Lung (tissue), 12 donors: ENCODE data around the gene TM4SF1. TPM values are rescaled to one million over a fixed set of nuclear protein-coding genes. Genes with fewer than 3 reads are reported as not detected.

Experiments used
- ATAC-seq: fragments of 200-7000 bp; cut with Tn5 transposase; one replicate; pipeline ENCODE4 v1.9.1; 2020; ENCODE audit warnings: moderate number of reproducible peaks; ENCODE audit not compliant: insufficient read depth, low FRiP score
- DNase-seq, 3 donors: peaks; one replicate each; pipeline ENCODE4 v3.0.0-alpha.2; 2013 to 2017
- H3K27ac ChIP-seq, 2 donors: one replicate each; pipeline ENCODE4 v1.5.1; 2013; ENCODE audit warnings: mild to moderate bottlenecking in 2 of 2, moderate library complexity in 2 of 2, control low read depth in 1 of 2, inconsistent platforms in 1 of 2, low read depth in 1 of 2, low read length in 1 of 2
- H3K27me3 ChIP-seq, 3 donors: one replicate each; pipeline ENCODE4 v1.5.1; 2013; ENCODE audit warnings: low read length in 2 of 3; ENCODE audit not compliant: control insufficient read depth in 3 of 3, insufficient read depth in 3 of 3
- H3K36me3 ChIP-seq, 4 donors: one replicate each; pipeline ENCODE4 v1.5.1; 2013; ENCODE audit warnings: low read length in 4 of 4, mild to moderate bottlenecking in 1 of 4, moderate library complexity in 1 of 4; ENCODE audit not compliant: control insufficient read depth in 4 of 4, insufficient read depth in 4 of 4
- H3K4me1 ChIP-seq, 5 donors: one replicate each; pipeline ENCODE4 v1.5.1; 2013; ENCODE audit warnings: low read length in 5 of 5, mild to moderate bottlenecking in 2 of 5, moderate library complexity in 1 of 5; ENCODE audit not compliant: control insufficient read depth in 5 of 5, insufficient read depth in 5 of 5
- H3K4me3 ChIP-seq: one replicate; pipeline ENCODE4 v1.5.1; 2013; ENCODE audit warnings: mild to moderate bottlenecking, control low read depth, moderate library complexity
- H3K9ac ChIP-seq, 2 donors: one replicate each; pipeline ENCODE4 v1.5.1; 2013; ENCODE audit warnings: low read length in 2 of 2, control low read depth in 1 of 2; ENCODE audit not compliant: insufficient read depth in 1 of 2
- H3K9me3 ChIP-seq, 4 donors: one replicate each; pipeline ENCODE4 v1.5.1; 2013; ENCODE audit warnings: low read length in 3 of 4, mild to moderate bottlenecking in 1 of 4, moderate library complexity in 1 of 4; ENCODE audit not compliant: control insufficient read depth in 4 of 4, insufficient read depth in 3 of 4
- WGBS, 2 donors: extraction: QIAGEN DNeasy Blood & Tissue Kit; methylation state at CpG; one replicate each; pipeline ENCODE4 v1.1.7; 2013; 5-methylcytosine and 5-hydroxymethylcytosine counted together
- polyA plus RNA-seq, 2 donors: library from polyadenylated mRNA; stranded (reverse); fragments of 200-250 nt; gene quantifications; one replicate each; pipeline ENCODE4 v1.2.1, GENCODE V29; 2013
- total RNA-seq, 2 donors: library from RNA; depleted of rRNA in 1 of 2; stranded (reverse); fragments of >200 nt in 1 of 2; gene quantifications; one replicate each; pipeline ENCODE4 v1.2.1, GENCODE V29; 2014 to 2021
- TF ChIP-seq, protein P1 (sequence below): IDR thresholded peaks from 2 replicates; pipeline ENCODE4 v1.5.1; 2012; ENCODE audit warnings: mild to moderate bottlenecking; ENCODE audit errors: control extremely low read depth, extremely low read depth
- donor health status: control.
- donor health status: control.
- donor health status: Bipolar disorder and iron deficiency.
- donor health status: healthy.
- donor health status: DM: yes; HTN: yes; CAD: no.

Gene TM4SF1
- total and polyA plus RNA-seq, 4 donors: 177 to 281 (median 238) TPM

DNA sequence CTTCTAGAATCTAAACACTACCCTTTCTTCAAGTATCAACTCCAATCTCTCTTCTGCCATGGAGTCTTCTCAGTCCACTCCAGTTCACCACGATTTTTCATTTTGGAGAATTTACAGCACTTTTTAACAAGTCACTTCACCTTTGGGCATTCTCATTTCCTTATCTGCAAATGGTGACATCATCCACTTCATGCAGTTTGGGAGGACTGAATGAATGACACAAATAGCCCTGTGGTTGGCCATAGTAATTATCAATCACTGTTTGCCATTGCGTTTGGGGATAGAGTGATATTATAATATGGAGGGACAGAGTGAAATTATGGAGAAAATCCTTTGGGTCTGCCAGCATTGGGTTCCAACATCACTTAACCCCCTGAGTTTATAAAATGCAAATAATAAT lies 38.0 kb upstream of the TM4SF1 start:
- DNase-seq (no peak), ATAC-seq (no peak)
- Histone ChIP-seq H3K27me3 (no peaks in the 10 kb centered on the region), H3K4me1 (no peaks in the 10 kb centered on the region), H3K9ac (no peak overlapping the region), H3K27ac (no peak overlapping the region), H3K36me3 (no peaks in the 10 kb centered on the region), H3K9me3 (no peaks in the 10 kb centered on the region), H3K4me3 (no peak overlapping the region)
- TF ChIP-seq, protein P1, sequence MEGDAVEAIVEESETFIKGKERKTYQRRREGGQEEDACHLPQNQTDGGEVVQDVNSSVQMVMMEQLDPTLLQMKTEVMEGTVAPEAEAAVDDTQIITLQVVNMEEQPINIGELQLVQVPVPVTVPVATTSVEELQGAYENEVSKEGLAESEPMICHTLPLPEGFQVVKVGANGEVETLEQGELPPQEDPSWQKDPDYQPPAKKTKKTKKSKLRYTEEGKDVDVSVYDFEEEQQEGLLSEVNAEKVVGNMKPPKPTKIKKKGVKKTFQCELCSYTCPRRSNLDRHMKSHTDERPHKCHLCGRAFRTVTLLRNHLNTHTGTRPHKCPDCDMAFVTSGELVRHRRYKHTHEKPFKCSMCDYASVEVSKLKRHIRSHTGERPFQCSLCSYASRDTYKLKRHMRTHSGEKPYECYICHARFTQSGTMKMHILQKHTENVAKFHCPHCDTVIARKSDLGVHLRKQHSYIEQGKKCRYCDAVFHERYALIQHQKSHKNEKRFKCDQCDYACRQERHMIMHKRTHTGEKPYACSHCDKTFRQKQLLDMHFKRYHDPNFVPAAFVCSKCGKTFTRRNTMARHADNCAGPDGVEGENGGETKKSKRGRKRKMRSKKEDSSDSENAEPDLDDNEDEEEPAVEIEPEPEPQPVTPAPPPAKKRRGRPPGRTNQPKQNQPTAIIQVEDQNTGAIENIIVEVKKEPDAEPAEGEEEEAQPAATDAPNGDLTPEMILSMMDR: no peak
- WGBS, 2 donors: 78 to 83% methylated on average over 2 of the region's 2 CpGs

- Histone ChIP-seq H3K27ac (peak overlapping the region in 1 of 2 donors; percentile 93), H3K36me3 (no peaks in the 10 kb centered on the region), H3K4me1 (no peaks in the 10 kb centered on the region), H3K9me3 (no peaks in the 10 kb centered on the region), H3K4me3 (no peak overlapping the region), H3K9ac (no peak overlapping the region), H3K27me3 (no peaks in the 10 kb centered on the region)
- ATAC-seq: peak; percentile 70
- WGBS, 2 donors: 96 to 97% methylated on average over 1 of the region's 1 CpG
- TF ChIP-seq, protein P1: no peak
- peak in 1 of 3 donors; percentile 45 for DNase-seq
These were observed 37.2 kb upstream of the TM4SF1 start for GRCh38 chr3:149414557-149415231.

- H3K27me3 ChIP-seq: no peaks in the 10 kb centered on the region
- peaks cover 0 to 10% (median 0%) of the 10 kb centered on the region in 5 donors for H3K4me1 ChIP-seq
- WGBS, 2 donors: 62 to 91% methylated on average over 1 of the region's 1 CpG
- TF ChIP-seq, protein P1: no peak
- H3K9me3 ChIP-seq: no peaks in the 10 kb centered on the region
- DNase-seq: no peak
- ATAC-seq: no peak
- no peak overlapping the region for H3K9ac ChIP-seq
- H3K27ac ChIP-seq: no peak overlapping the region
- H3K4me3 ChIP-seq: no peak overlapping the region
- H3K36me3 ChIP-seq: no peaks in the 10 kb centered on the region
These were observed 34.1 kb upstream of the TM4SF1 start for GRCh38 chr3:149411583-149411982.

DNA sequence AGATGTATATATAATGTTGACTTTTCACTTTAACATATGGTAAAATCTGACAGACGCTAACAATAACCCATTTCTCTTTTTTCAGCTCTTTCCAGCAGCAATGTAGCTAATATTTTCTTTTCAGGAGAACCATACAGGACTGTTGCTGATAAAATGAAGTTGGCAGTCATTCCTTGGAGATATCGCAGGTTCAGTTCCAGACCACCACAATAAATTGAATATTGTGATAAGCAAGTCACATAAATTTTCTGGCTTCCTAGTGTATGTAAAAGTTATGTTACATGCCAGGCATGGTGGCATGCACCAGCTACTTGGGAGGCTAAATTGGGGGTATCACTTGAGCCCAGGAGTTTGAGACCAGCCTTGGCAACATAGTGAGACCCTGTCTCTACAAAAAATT lies 31.9 kb upstream of the TM4SF1 start:
- Histone ChIP-seq H3K4me1 (peaks cover 0 to 10% (median 0%) of the 10 kb centered on the region in 5 donors), H3K9ac (no peak overlapping the region), H3K9me3 (no peaks in the 10 kb centered on the region), H3K36me3 (no peaks in the 10 kb centered on the region), H3K27ac (no peak overlapping the region), H3K4me3 (no peak overlapping the region), H3K27me3 (no peaks in the 10 kb centered on the region)
- TF ChIP-seq, protein P1: no peak
- ATAC-seq (no peak), DNase-seq (no peak)
- 94 to 97% methylated on average over 2 of the region's 2 CpGs for WGBS, 2 donors
